GM18858 (cell line): ENCODE data around the gene CDH12.
"Not testable (repeated sequence)": the region's sequence is repeated elsewhere in the genome, so short reads cannot be mapped to it uniquely, and the experiment has no call there.

Experiments
- ATAC-seq: cut with Tn5 transposase; IDR thresholded peaks from one replicate; pipeline ENCODE4 v1.9.1; 2021; ENCODE audit not compliant: unreplicated experiment

Gene CDH12

GRCh38 chr5:22852807-22853660 is at the start of gene CDH12:
Gene CDH12 (minus strand): TSS chr5:22853344.
- peak; percentile 38 for ATAC-seq

DNA sequence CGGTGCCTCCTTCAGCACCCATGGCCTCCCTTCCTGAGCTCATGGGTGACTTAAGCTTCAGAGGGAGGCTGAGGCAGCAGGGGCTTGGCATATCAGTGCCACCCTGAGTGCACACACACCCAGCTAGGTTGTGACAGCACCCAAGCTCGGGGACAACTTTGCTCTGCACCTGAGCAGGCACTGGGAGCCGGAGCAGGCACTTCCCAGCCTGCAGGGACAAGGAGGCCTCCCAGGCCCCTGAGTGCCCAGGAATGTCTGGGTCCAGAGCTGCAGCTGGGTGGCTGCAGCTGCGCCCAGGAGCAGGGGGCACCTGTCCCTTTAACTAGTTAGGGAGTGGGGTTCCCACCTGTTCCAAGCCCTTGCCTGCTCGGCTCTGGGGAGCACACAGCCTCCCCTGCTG is 48.7 kb upstream of the CDH12 start:
- no peak for ATAC-seq

- no peak for ATAC-seq
Observed at GRCh38 chr5:22900801-22901310, 47.7 kb upstream of the CDH12 start.

DNA sequence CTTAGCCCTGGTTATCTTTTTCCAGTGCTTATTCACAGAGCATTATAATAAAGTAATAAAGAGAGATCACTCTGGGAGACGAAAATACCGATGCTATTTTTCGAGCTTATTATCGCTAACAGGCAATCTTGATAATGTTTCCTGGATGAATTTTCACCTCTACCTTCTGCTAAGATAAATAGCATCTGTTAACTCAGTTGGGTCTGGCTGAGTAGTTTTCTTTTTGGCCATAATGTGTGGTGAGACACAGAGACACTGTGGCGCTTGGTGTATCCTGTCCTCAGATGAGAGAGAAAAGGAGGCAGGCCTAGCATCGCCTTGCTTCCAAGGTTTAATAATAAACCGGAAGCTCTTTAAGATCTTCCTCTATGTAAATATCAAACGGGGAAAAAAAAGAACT is 46.2 kb upstream of the CDH12 start:
- no peak for ATAC-seq

GRCh38 chr5:22896152-22896551 is 43.0 kb upstream of the CDH12 start:
- no peak for ATAC-seq

GRCh38 chr5:22892441-22892840 is 39.3 kb upstream of the CDH12 start:
- no peak for ATAC-seq

GRCh38 chr5:22889720-22890119 is 36.6 kb upstream of the CDH12 start:
- ATAC-seq: no peak

- ATAC-seq: no peak
Observed at GRCh38 chr5:22887566-22887965, 34.4 kb upstream of the CDH12 start.

DNA sequence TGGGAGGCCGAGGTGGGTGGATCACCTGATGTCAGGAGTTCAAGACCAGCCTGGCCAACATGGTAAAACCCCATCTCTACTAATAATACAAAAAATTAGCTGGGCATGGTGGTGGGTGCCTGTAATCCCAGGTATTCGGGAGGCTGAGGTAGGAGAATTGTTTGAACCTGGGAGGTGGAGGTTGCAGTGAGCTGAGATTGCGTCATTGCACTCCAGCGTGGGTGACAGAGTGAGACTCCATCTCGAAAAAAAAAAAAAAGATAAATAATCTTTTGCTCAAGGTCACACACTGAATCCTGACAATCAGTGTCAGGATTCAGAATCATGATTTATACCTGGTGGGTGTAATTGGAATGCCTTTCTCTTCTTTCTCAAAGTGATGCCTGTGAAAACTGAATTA is 5.8 kb upstream of the CDH12 start:
- not testable (repeated sequence) for ATAC-seq

GRCh38 chr5:22855824-22856223 is 2.7 kb upstream of the CDH12 start:
- ATAC-seq: no peak

GRCh38 chr5:22850981-22851380 is 2.2 kb downstream of the CDH12 start:
- ATAC-seq: no peak

DNA sequence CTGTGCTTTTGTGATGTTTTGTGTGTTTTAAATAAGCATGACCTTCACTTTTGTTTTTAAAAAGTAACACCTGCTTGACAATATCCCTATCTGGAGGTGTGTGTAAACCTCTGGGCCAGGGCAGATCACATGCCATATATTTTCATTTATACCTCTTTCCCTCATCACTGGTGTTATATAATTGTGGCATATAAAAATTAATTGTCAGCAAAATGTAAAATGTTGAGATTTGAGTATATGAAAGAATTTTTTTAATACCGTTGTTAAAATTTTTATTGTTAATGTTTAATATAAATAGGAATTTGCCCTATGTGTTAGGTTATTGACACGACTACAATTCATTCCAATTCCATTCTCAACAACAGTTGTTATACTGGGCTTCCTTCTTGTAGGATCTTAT is 6.5 kb downstream of the CDH12 start:
- ATAC-seq: no peak

DNA sequence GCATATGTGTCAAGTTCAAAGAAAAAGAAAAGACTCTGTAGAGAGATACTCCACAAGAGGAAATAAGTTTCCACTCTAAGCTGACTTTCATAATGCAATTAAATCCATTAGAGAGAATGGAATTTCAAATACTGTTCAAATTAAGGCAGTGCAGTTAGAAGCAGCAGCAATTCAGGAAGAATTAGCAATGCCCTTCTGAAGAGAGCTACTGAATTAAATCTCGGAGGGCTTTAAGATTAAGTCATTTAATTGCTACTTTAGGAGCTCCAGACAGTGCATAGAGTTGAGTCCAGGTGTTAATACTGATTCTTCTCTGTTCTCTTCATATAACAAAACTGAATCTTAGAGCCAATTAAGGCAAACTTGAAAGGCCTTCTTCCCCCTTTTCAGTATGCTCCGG is 8.5 kb downstream of the CDH12 start:
- ATAC-seq: no peak

GRCh38 chr5:22844155-22844554 is 9.0 kb downstream of the CDH12 start:
- no peak for ATAC-seq

GRCh38 chr5:22842574-22842973 is 10.6 kb downstream of the CDH12 start:
- ATAC-seq: no peak

- no peak for ATAC-seq
Observed at GRCh38 chr5:22837803-22838202, 15.3 kb downstream of the CDH12 start.

DNA sequence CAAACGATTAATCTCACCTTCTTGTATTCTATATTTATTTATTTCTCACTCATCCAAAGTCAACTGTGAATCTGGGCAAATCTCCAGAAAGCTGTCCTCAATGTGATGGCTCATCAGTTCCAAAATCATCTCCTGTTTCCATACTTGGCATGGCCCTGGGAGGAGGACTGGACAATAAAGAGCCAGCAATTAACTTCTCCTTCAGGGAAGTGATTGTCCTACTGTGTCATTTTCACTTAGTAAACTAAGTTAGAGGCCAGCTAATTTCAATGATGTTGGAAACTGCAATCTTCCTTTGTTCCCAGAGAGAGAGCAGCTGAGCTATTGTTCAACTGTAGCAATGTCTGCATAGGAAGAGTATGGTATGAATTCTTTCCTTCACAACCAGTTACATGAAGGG is 17.5 kb downstream of the CDH12 start:
- ATAC-seq: no peak

- ATAC-seq: no peak
Observed at GRCh38 chr5:22793463-22793862, 59.7 kb downstream of the CDH12 start.

DNA sequence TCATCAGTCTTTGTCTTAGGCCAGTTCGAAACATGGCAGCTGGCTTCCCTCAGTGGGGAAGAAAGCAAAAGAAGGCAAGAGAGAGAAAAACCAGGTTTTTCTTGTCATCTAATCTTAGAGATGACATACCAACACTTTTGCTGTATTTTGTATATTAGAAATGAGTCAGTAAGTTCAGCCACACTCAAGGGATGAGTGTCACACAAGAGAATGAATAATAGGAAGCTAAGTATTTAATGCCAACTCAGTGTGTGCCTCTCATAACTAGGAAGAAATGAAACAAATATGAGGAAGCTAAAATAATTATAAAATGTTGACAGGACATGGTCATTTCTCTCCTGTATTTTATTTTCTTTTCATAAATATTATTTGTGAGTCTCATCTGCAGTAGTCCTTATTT is 65.3 kb downstream of the CDH12 start:
- ATAC-seq: no peak

DNA sequence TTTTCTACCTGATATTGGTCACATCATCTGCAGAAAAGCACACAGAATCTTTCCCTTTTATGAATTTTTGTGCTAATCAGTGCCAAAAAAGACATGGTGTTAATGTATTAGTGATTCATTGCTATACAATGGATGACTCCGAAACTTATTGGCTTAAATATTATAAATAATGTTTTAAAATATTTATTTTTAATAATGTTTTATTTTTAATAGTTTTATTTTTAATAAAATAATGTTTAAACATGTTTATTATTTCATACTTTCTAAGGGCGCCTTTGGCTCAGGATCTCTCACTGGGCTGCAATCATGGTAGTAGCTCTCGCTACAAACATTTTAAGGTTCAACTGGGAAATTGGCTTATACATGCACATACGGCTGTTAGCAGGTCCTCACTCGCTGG is 65.7 kb downstream of the CDH12 start:
- no peak for ATAC-seq

- ATAC-seq: no peak
Observed at GRCh38 chr5:22780756-22781155, 72.4 kb downstream of the CDH12 start.

GRCh38 chr5:22779499-22779898 is 73.6 kb downstream of the CDH12 start:
- ATAC-seq: no peak

GRCh38 chr5:22776285-22776684 is 76.9 kb downstream of the CDH12 start:
- no peak for ATAC-seq
